IMR-90 (cell line): ENCODE results near the gene MALSU1. TPM values are rescaled to one million over a fixed set of nuclear protein-coding genes. Genes with fewer than 3 reads are reported as not detected.

Experiments
- ATAC-seq: fragments of 200-7000 bp; cut with Tn5 transposase; 2 replicates; pipeline ENCODE4 v1.9.1; 2020; ENCODE audit warnings: low read depth, mild to moderate bottlenecking, moderate library complexity
- BruUV-seq: library from RNA; stranded (reverse); fragments of 400-500 nt; replicated peaks from 2 replicates; lab custom pipeline; 2021; lab: Mats Ljungman, UMichigan
- CTCF ChIA-PET: fragments of 300-600 bp; formaldehyde crosslinking; extraction: SDS; loops from one replicate; lab custom pipeline; 2021; ENCODE audit warnings: antibody characterized with exemption; lab: Yijun Ruan, JAX
- POLR2A ChIA-PET: fragments of 300-600 bp; sonication (Branson Sonifier 250); formaldehyde crosslinking; loops from one replicate; lab custom pipeline; 2022; ENCODE audit warnings: antibody characterized with exemption; ENCODE audit not compliant: unreplicated experiment; lab: Charles Lee
- DNase-seq: peaks from one replicate; pipeline ENCODE4 v3.0.0; 2013
- H2AFZ ChIP-seq: replicated peaks from 2 replicates; pipeline ENCODE3; 2013; ENCODE audit warnings: low read length, mild to moderate bottlenecking; ENCODE audit not compliant: poor library complexity
- H2AK5ac ChIP-seq: 2 replicates; pipeline ENCODE4 v1.6.1; 2013; ENCODE audit warnings: low read depth, low read length, inconsistent platforms
- H2AK9ac ChIP-seq: replicated peaks from 2 replicates; pipeline ENCODE3; 2013; ENCODE audit warnings: mild to moderate bottlenecking, low read depth, low read length, moderate library complexity; ENCODE audit not compliant: poor library complexity
- H2BK120ac ChIP-seq: 2 replicates; pipeline ENCODE4 v1.6.1; 2013; ENCODE audit warnings: low read depth, low read length, inconsistent platforms
- H2BK15ac ChIP-seq: 3 replicates; pipeline ENCODE4 v1.6.1; 2013; ENCODE audit warnings: low read depth, low read length, inconsistent platforms
- H2BK20ac ChIP-seq: 2 replicates; pipeline ENCODE4 v1.6.1; 2013; ENCODE audit warnings: low read depth, mild to moderate bottlenecking, inconsistent platforms, low read length, moderate library complexity
- H2BK5ac ChIP-seq: 2 replicates; pipeline ENCODE4 v1.6.1; 2013; ENCODE audit warnings: mild to moderate bottlenecking, low read depth, low read length, inconsistent platforms; ENCODE audit not compliant: poor library complexity, severe bottlenecking
- H3K14ac ChIP-seq: replicated peaks from 2 replicates; pipeline ENCODE4 v1.6.1; 2013; ENCODE audit warnings: low read depth, low read length, inconsistent platforms
- H3K18ac ChIP-seq: 2 replicates; pipeline ENCODE4 v1.6.1; 2013; ENCODE audit warnings: low read depth, low read length, control low read depth
- H3K23ac ChIP-seq: 2 replicates; pipeline ENCODE4 v1.6.1; 2013; ENCODE audit warnings: low read depth, low read length, inconsistent platforms
- H3K27ac ChIP-seq: 2 replicates; pipeline ENCODE4 v1.5.1; 2013; ENCODE audit warnings: mild to moderate bottlenecking, control low read depth, low read length; ENCODE audit not compliant: insufficient read depth
- H3K27me3 ChIP-seq: 2 replicates; pipeline ENCODE4 v1.6.1; 2013; ENCODE audit warnings: low read length; ENCODE audit not compliant: control insufficient read depth, insufficient read depth
- H3K36me3 ChIP-seq: 2 replicates; pipeline ENCODE4 v1.6.1; 2013; ENCODE audit warnings: low read length, mixed read lengths; ENCODE audit not compliant: control insufficient read depth, insufficient read depth
- H3K4ac ChIP-seq: 2 replicates; pipeline ENCODE4 v1.6.1; 2013; ENCODE audit warnings: low read depth, low read length, inconsistent platforms
- H3K4me1 ChIP-seq: 2 replicates; pipeline ENCODE4 v1.6.1; 2013; ENCODE audit warnings: low read length, mixed read lengths; ENCODE audit not compliant: control insufficient read depth, insufficient read depth
- H3K4me2 ChIP-seq: 2 replicates; pipeline ENCODE4 v1.6.1; 2013; ENCODE audit warnings: low read depth, mild to moderate bottlenecking, control low read depth, low read length, moderate library complexity
- H3K4me3 ChIP-seq: 2 replicates; pipeline ENCODE4 v1.5.1; 2013; ENCODE audit warnings: low read depth, mild to moderate bottlenecking, control low read depth, low read length, moderate library complexity; ENCODE audit not compliant: insufficient read depth
- H3K56ac ChIP-seq: 2 replicates; pipeline ENCODE4 v1.6.1; 2013; ENCODE audit warnings: low read length, inconsistent platforms; ENCODE audit not compliant: insufficient read depth; ENCODE audit errors: extremely low read depth
- H3K79me1 ChIP-seq, 2 experiments: 2 replicates each; pipeline ENCODE4 v1.6.1; 2013; ENCODE audit warnings: low read length in 2 of 2, inconsistent platforms in 1 of 2, low read depth in 1 of 2
- H3K9ac ChIP-seq: 2 replicates; pipeline ENCODE4 v1.6.1; 2013; ENCODE audit warnings: low read depth, low read length, control low read depth
- H3K9me1 ChIP-seq: 2 replicates; pipeline ENCODE4 v1.6.1; 2013; ENCODE audit warnings: low read length, inconsistent platforms; ENCODE audit not compliant: insufficient read depth
- H3K9me3 ChIP-seq: 2 replicates; pipeline ENCODE4 v1.6.1; 2013; ENCODE audit warnings: low read length; ENCODE audit not compliant: control insufficient read depth, insufficient read depth
- H4K20me1 ChIP-seq: 2 replicates; pipeline ENCODE4 v1.6.1; 2013; ENCODE audit warnings: low read length, inconsistent platforms; ENCODE audit not compliant: insufficient read depth
- H4K5ac ChIP-seq: 2 replicates; pipeline ENCODE4 v1.6.1; 2013; ENCODE audit warnings: mild to moderate bottlenecking, low read depth, low read length, control low read depth
- H4K8ac ChIP-seq, 2 experiments: 2 replicates each; pipeline ENCODE4 v1.6.1; 2013; ENCODE audit warnings: low read depth in 2 of 2, low read length in 2 of 2, control low read depth in 1 of 2, inconsistent platforms in 1 of 2
- H4K91ac ChIP-seq: 2 replicates; pipeline ENCODE4 v1.6.1; 2013; ENCODE audit warnings: low read depth, low read length, inconsistent platforms; ENCODE audit not compliant: insufficient read depth
- CHD1 ChIP-seq: IDR thresholded peaks from 2 replicates; pipeline ENCODE4 v1.6.1; 2012; ENCODE audit warnings: low read depth, low read length, improper control_type of control experiment
- WGBS, 2 experiments: methylation state at CpG; one replicate each; pipeline versions ENCODE4 v1.1.5 to v1.1.7; 2013; ENCODE audit warnings: missing lambda C conversion rate in 2 of 2; ENCODE audit not compliant: insufficient read length in 1 of 2; ENCODE audit errors: extremely low coverage in 2 of 2; 5-methylcytosine and 5-hydroxymethylcytosine counted together
- dilution Hi-C: fragments of 300-500 bp; cut with HindIII; formaldehyde crosslinking; loops from one replicate; pipeline ENCODE4 v1.14.3; 2018; ENCODE audit warnings: low sequenced_read_pairs; ENCODE audit not compliant: unreplicated experiment
- in situ Hi-C: fragments of 300-500 bp; cut with MboI; formaldehyde crosslinking; loops from 3 replicates; pipeline ENCODE4 v1.14.3; 2019; ENCODE audit warnings: low sequenced_read_pairs, inconsistent platforms, mixed read lengths
- intact Hi-C: fragments of 100-400 bp; cut with micrococcal nuclease; formaldehyde crosslinking; loops from 2 replicates; pipeline ENCODE4 v1.10.0; 2022
- polyA plus RNA-seq, 3 experiments: library from polyadenylated mRNA; depleted of rRNA; stranded (reverse); fragments of >200 nt; gene quantifications; 2 replicates each; pipeline ENCODE4 v1.2.3, GENCODE V29; 2012; ENCODE audit warnings: low replicate concordance in 1 of 3
- total RNA-seq: library from RNA; depleted of rRNA; stranded (reverse); fragments of >200 nt; gene quantifications from 2 replicates; pipeline ENCODE4 v1.2.3, GENCODE V29; 2012

MALSU1 gene
- total and polyA plus RNA-seq, 2 of the 4 experiments (the other 2 are of a cell fraction), result 30.5 to 36.0 TPM

- H3K4ac ChIP-seq, result no peak overlapping the region
- H3K27ac ChIP-seq, result no peak overlapping the region
- DNase-seq, result no peak
- no peak overlapping the region for H3K4me3 ChIP-seq
- no peak overlapping the region for H3K18ac ChIP-seq
- H2BK15ac ChIP-seq, result no peak overlapping the region
- no peak overlapping the region for H2AK5ac ChIP-seq
- intact Hi-C loops, result no loop called here
- dilution Hi-C loops, result no loop called here
- ATAC-seq, result no peak
- no peaks in the 10 kb centered on the region for H3K27me3 ChIP-seq
- H3K9ac ChIP-seq, result no peak overlapping the region
- no peaks in the 10 kb centered on the region for H3K9me3 ChIP-seq
- no peaks in the 10 kb centered on the region for H4K20me1 ChIP-seq
- H2BK20ac ChIP-seq, result no peak overlapping the region
- peak overlapping the region; percentile 51 for H2AFZ ChIP-seq
- no peak overlapping the region for H4K8ac ChIP-seq
- no peak overlapping the region for H2AK9ac ChIP-seq
- no peak for TF ChIP-seq CHD1
- H3K14ac ChIP-seq, result no peak overlapping the region
- no peaks in the 10 kb centered on the region for H3K36me3 ChIP-seq
- 64 to 91% methylated on average over 2 to 4 of the region's 18 CpGs for WGBS, 2 experiments
- no peak overlapping the region for H2BK120ac ChIP-seq
- H3K9me1 ChIP-seq, result no peaks in the 10 kb centered on the region
- no peak overlapping the region for H4K91ac ChIP-seq
- POLR2A ChIA-PET, result no interaction called here
- H3K56ac ChIP-seq, result no peak overlapping the region
- in situ Hi-C loops, result no loop called here
- BruUV-seq, result no TSS peak
- no peak overlapping the region for H4K5ac ChIP-seq
- H3K79me1 ChIP-seq, result no peaks in the 10 kb centered on the region
- H3K4me1 ChIP-seq, result no peaks in the 10 kb centered on the region
- no peak overlapping the region for H3K23ac ChIP-seq
- H2BK5ac ChIP-seq, result no peak overlapping the region
- no peak overlapping the region for H3K4me2 ChIP-seq
- CTCF ChIA-PET, result interaction anchor here (0.6 kb wide), 1 partner anchor 146 kb away, joined by 4 read pairs; no protein-coding TSS in a partner anchor
Observed at GRCh38 chr7:23285657-23286646, 13.2 kb upstream of the MALSU1 start.
